Lower leg skin (tissue), 4 donors: ENCODE measurements around the gene POLR3K. TPM values are rescaled to one million over a fixed set of nuclear protein-coding genes. Genes with fewer than 3 reads are reported as not detected.

ENCODE experiments used
- DNase-seq, 2 donors: peaks; one replicate each; pipeline ENCODE4 v3.0.0-alpha.2; 2019; ENCODE audit warnings: low spot score in 2 of 2
- H3K4me3 ChIP-seq: fragments of 200-600 bp; sonication (generic); 2 replicates; pipeline ENCODE4 v1.5.1; 2017; ENCODE audit warnings: mild to moderate bottlenecking, low read depth; ENCODE audit not compliant: poor library complexity, severe bottlenecking
- POLR2A ChIP-seq, 2 donors: fragments of 450-650 bp; IDR thresholded peaks; one replicate each; pipeline ENCODE4 v1.6.1; 2016 to 2017; ENCODE audit warnings: antibody characterized with exemption in 2 of 2, mild to moderate bottlenecking in 1 of 2, moderate library complexity in 1 of 2
- WGBS, 2 donors: methylation state at CpG; one replicate each; pipeline ENCODE4 v1.1.5; 2018; 5-methylcytosine and 5-hydroxymethylcytosine counted together
- intact Hi-C: fragments of 100-400 bp; cut with DNase I; formaldehyde crosslinking; loops from one replicate; pipeline ENCODE4 v1.15.0; 2023; ENCODE audit warnings: low total_unique reads
- microRNA-seq, 2 donors: library from miRNA; unstranded; fragments of <30 nt; microRNA quantifications; one replicate each; pipeline ENCODE4, GENCODE V29; 2016; ENCODE audit warnings: borderline replicate concordance in 2 of 2, borderline number of aligned reads in 1 of 2
- total RNA-seq, 4 donors: library from RNA; depleted of rRNA; stranded (reverse); fragments of >200 nt; gene quantifications; one replicate each; pipeline ENCODE4 v1.1.0, GENCODE V29; 2016
- TF ChIP-seq, protein P1 (sequence below), 3 donors: fragments of 450-650 bp; IDR thresholded peaks; one replicate each; pipeline ENCODE4 v1.5.1; 2016; ENCODE audit warnings: antibody characterized with exemption in 3 of 3, mild to moderate bottlenecking in 3 of 3, moderate library complexity in 2 of 3

Gene POLR3K
- total RNA-seq, 4 donors from 2014 or later, result 1.1 to 6.0 (median 3.0) TPM

DNA sequence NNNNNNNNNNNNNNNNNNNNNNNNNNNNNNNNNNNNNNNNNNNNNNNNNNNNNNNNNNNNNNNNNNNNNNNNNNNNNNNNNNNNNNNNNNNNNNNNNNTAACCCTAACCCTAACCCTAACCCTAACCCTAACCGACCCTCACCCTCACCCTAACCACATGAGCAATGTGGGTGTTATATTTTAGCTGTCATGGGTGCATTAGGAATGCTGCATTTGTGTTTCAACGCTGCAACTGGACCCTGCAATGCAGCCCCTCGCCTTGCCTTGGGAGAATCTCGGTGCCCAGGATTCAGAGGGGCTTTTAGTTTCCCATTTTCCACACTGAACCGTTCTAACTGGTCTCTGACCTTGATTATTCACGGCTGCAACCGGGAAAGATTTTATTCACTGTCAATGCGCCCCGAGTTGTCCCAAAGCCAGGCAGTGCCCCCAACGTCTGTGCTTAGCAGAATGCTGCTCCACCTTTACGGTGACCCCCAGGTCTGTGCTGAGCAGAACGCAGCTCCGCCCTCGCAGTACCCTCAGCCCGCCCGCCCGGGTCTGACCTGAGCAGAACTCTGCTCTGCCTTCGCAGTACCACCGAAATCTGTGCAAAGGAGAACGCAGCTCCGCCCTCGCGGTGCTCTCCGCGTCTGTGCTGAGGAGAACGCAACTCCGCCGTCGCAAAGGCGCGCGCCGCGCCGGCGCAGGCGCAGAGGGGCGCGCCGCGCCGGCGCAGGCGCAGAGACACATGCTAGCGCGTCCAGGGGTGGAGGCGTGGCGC, 43.3 kb downstream of the POLR3K start:
- WGBS, 2 donors, result 62 to 82% methylated on average over 25 to 48 of the region's 48 CpGs
- no peak overlapping the region for H3K4me3 ChIP-seq
- intact Hi-C loops, result no loop called here
- no peak for TF ChIP-seq POLR2A (IDR thresholded peaks at IDR 0.05)
- TF ChIP-seq, protein P1, sequence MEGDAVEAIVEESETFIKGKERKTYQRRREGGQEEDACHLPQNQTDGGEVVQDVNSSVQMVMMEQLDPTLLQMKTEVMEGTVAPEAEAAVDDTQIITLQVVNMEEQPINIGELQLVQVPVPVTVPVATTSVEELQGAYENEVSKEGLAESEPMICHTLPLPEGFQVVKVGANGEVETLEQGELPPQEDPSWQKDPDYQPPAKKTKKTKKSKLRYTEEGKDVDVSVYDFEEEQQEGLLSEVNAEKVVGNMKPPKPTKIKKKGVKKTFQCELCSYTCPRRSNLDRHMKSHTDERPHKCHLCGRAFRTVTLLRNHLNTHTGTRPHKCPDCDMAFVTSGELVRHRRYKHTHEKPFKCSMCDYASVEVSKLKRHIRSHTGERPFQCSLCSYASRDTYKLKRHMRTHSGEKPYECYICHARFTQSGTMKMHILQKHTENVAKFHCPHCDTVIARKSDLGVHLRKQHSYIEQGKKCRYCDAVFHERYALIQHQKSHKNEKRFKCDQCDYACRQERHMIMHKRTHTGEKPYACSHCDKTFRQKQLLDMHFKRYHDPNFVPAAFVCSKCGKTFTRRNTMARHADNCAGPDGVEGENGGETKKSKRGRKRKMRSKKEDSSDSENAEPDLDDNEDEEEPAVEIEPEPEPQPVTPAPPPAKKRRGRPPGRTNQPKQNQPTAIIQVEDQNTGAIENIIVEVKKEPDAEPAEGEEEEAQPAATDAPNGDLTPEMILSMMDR (IDR thresholded peaks at IDR 0.05), result no peak
- DNase-seq, result peak in 1 of 2 donors; percentile 92

Small RNAs within 50 kb of the gene (microRNA-seq; reads per million reads assigned to microRNA genes)
- 0 reads per million in 2 donors for gene MIR6859-4

Other genes starting within 250 kb of the POLR3K start
- gene SNRNP25, start 220 bp upstream of the POLR3K start, total RNA-seq, result 10 to 100 TPM in 3 of 4 donors, 1 to 10 TPM in 1; 6.3 to 12.0 (median 10.4) TPM
- 10 to 100 TPM; 38.6 to 45.9 (median 43.6) TPM for gene RHBDF1, start 19.0 kb upstream of the POLR3K start, total RNA-seq
- 10 to 100 TPM; 46.8 to 84.8 (median 61.0) TPM for gene MPG, start 24.6 kb upstream of the POLR3K start, total RNA-seq
- 10 to 100 TPM; 20.3 to 33.9 (median 23.6) TPM for gene NPRL3, start 85.1 kb upstream of the POLR3K start, total RNA-seq
- gene HBZ, start 99.0 kb upstream of the POLR3K start, total RNA-seq, result not detected
- gene HBM, start 112.4 kb upstream of the POLR3K start, total RNA-seq, result not detected
- gene HBA2, start 119.3 kb upstream of the POLR3K start, total RNA-seq, result 100 to 1,000 TPM in 1 of 4 donors, 10 to 100 TPM in 2, 1 to 10 TPM in 1; 1.3 to 348 (median 64.4) TPM
- gene HBA1, start 123.1 kb upstream of the POLR3K start, total RNA-seq, result 100 to 1,000 TPM in 2 of 4 donors, 10 to 100 TPM in 1, 1 to 10 TPM in 1; 2.5 to 474 (median 180) TPM
- gene HBQ1, start 126.9 kb upstream of the POLR3K start, total RNA-seq, result 1 to 10 TPM in 1 of 4 donors, not detected in 3; 1.7 TPM
- gene LUC7L, start 175.8 kb upstream of the POLR3K start, total RNA-seq, result 100 to 1,000 TPM in 1 of 4 donors, 10 to 100 TPM in 3; 38.4 to 111 (median 43.5) TPM
- 100 to 1,000 TPM in 3 of 4 donors, 10 to 100 TPM in 1; 61.4 to 123 (median 110) TPM for gene FAM234A, start 181.2 kb upstream of the POLR3K start, total RNA-seq
- 1 to 10 TPM in 2 of 4 donors, under 1 TPM in 2; 0.08 to 2.7 (median 1.6) TPM for gene RGS11, start 222.3 kb upstream of the POLR3K start, total RNA-seq
- gene ARHGDIG, start 227.0 kb upstream of the POLR3K start, total RNA-seq, result not detected
- under 1 TPM in 3 of 4 donors, not detected in 1; 0.12 to 0.45 (median 0.23) TPM for gene PDIA2, start 229.6 kb upstream of the POLR3K start, total RNA-seq